Neural cell (in vitro differentiated cells): ENCODE measurements around the gene RALA. TPM values are rescaled to one million over a fixed set of nuclear protein-coding genes. Genes with fewer than 3 reads are reported as not detected.

Experiments used
- H2AFZ ChIP-seq: fragments of 200-600, 300-800 bp; sonication (generic), shearing (Covaris generic); 2 replicates; pipeline ENCODE4 v1.6.0; 2014; ENCODE audit warnings: low read depth, mild to moderate bottlenecking, antibody characterized with exemption, low read length, moderate library complexity
- H3F3A ChIP-seq: fragments of 200-600 bp; shearing (Covaris generic); 2 replicates; pipeline ENCODE4 v1.6.1; 2016; ENCODE audit warnings: mild to moderate bottlenecking, moderate library complexity, mixed read lengths, antibody characterized with exemption, low read length; ENCODE audit not compliant: insufficient read depth, poor library complexity, severe bottlenecking
- H3K27ac ChIP-seq: fragments of 200-600, 300-800 bp; sonication (generic), shearing (Covaris generic); 2 replicates; pipeline ENCODE4 v1.5.1; 2014; ENCODE audit warnings: mild to moderate bottlenecking, low read length, moderate library complexity
- H3K27me3 ChIP-seq: fragments of 300-800, 200-600 bp; sonication (generic), shearing (Covaris generic); 2 replicates; pipeline ENCODE4 v1.6.0; 2014; ENCODE audit warnings: mild to moderate bottlenecking, low read depth, low read length, moderate library complexity; ENCODE audit not compliant: insufficient read depth
- H3K36me3 ChIP-seq: fragments of 300-800, 200-600 bp; sonication (generic), shearing (Covaris generic); 2 replicates; pipeline ENCODE4 v1.5.1; 2014; ENCODE audit warnings: mild to moderate bottlenecking, antibody characterized with exemption, low read length, moderate library complexity; ENCODE audit not compliant: insufficient read depth
- H3K4me2 ChIP-seq: fragments of 300-800, 200-600 bp; sonication (generic), shearing (Covaris generic); 2 replicates; pipeline ENCODE4 v1.6.0; 2014; ENCODE audit warnings: mild to moderate bottlenecking, low read length
- H3K4me3 ChIP-seq: fragments of 300-800, 200-600 bp; sonication (generic), shearing (Covaris generic); 2 replicates; pipeline ENCODE4 v1.5.1; 2014; ENCODE audit warnings: mild to moderate bottlenecking, low read length, moderate library complexity
- H3K79me2 ChIP-seq: fragments of 200-600 bp; shearing (Covaris generic); replicated peaks from 2 replicates; pipeline ENCODE4 v1.6.0; 2014; ENCODE audit warnings: mild to moderate bottlenecking, low read length, moderate library complexity; ENCODE audit not compliant: insufficient read depth
- H3K9ac ChIP-seq: fragments of 300-800, 200-600 bp; sonication (generic), shearing (Covaris generic); 2 replicates; pipeline ENCODE4 v1.6.1; 2016; ENCODE audit warnings: mild to moderate bottlenecking, low read length, mixed read lengths
- H3K9me2 ChIP-seq: fragments of 200-600 bp; shearing (Covaris generic); 2 replicates; pipeline ENCODE4 v1.6.1; 2016; ENCODE audit warnings: mild to moderate bottlenecking, low read length, mixed read lengths; ENCODE audit not compliant: insufficient read depth
- H3K9me3 ChIP-seq: fragments of 200-600, 300-800 bp; sonication (generic), shearing (Covaris generic); 2 replicates; pipeline ENCODE4 v1.6.1; 2016; ENCODE audit warnings: mild to moderate bottlenecking, mixed run types, low read length, moderate library complexity, mixed read lengths
- H4K20me1 ChIP-seq: fragments of 200-600 bp; shearing (Covaris generic); 2 replicates; pipeline ENCODE4 v1.6.1; 2016; ENCODE audit warnings: mild to moderate bottlenecking, mixed run types; ENCODE audit not compliant: insufficient read depth
- CTCF ChIP-seq: fragments of 450-650 bp; IDR thresholded peaks from 2 replicates; pipeline ENCODE4 v1.5.1; 2014; ENCODE audit warnings: antibody characterized with exemption, mild to moderate bottlenecking, moderate library complexity; ENCODE audit not compliant: poor library complexity, severe bottlenecking
- EP300 ChIP-seq: fragments of 450-650 bp; conservative IDR thresholded peaks from 2 replicates; pipeline ENCODE4 v1.6.1; 2014; ENCODE audit warnings: antibody characterized with exemption, mild to moderate bottlenecking, moderate library complexity; ENCODE audit not compliant: poor library complexity, severe bottlenecking
- EZH2 ChIP-seq: fragments of 200-600, 300-800 bp; shearing (Covaris generic), sonication (generic); IDR thresholded peaks from 2 replicates; pipeline ENCODE4 v1.6.1; 2014; ENCODE audit warnings: antibody characterized with exemption, low read length, borderline replicate concordance, mild to moderate bottlenecking; ENCODE audit not compliant: insufficient read depth, poor library complexity, severe bottlenecking
- MXI1 ChIP-seq: fragments of 450-650 bp; conservative IDR thresholded peaks from 2 replicates; pipeline ENCODE4 v1.6.1; 2014; ENCODE audit warnings: antibody characterized with exemption, mild to moderate bottlenecking; ENCODE audit not compliant: poor library complexity, severe bottlenecking
- POLR2AphosphoS5 ChIP-seq: IDR thresholded peaks from 2 replicates; pipeline ENCODE4 v1.6.1; 2012
- RAD21 ChIP-seq: fragments of 450-650 bp; conservative IDR thresholded peaks from 2 replicates; pipeline ENCODE4 v1.6.1; 2014; ENCODE audit warnings: antibody characterized with exemption, mild to moderate bottlenecking, moderate library complexity
- REST ChIP-seq: IDR thresholded peaks from 2 replicates; pipeline ENCODE4 v1.6.1; 2012; ENCODE audit warnings: borderline replicate concordance
- SMC3 ChIP-seq: fragments of 450-650 bp; conservative IDR thresholded peaks from 2 replicates; pipeline ENCODE4 v1.6.1; 2014; ENCODE audit warnings: antibody characterized with exemption, mild to moderate bottlenecking, moderate library complexity; ENCODE audit not compliant: poor library complexity
- TAF1 ChIP-seq: IDR thresholded peaks from 2 replicates; pipeline ENCODE4 v1.6.1; 2012; ENCODE audit warnings: low read depth
- polyA plus RNA-seq: library from polyadenylated mRNA; depleted of rRNA; stranded (reverse); fragments of >200 nt; gene quantifications from 2 replicates; pipeline ENCODE4 v1.2.3, GENCODE V29; 2014

RALA gene
- polyA plus RNA-seq, 1 donor from 2014 or later = 36.2 TPM

GRCh38 chr7:39674406-39674805 is 51.0 kb downstream of the RALA start:
- H3K9me2 ChIP-seq = no peaks in the 10 kb centered on the region
- TF ChIP-seq RAD21 (no peak), MXI1 (no peak), EP300 (no peak), REST (no peak), POLR2AphosphoS5 (no peak), EZH2 (no peak), CTCF (no peak), TAF1 (no peak), SMC3 (no peak)
- H3K79me2 ChIP-seq = peaks cover 10% of the 10 kb centered on the region
- no peak overlapping the region for H3K4me2 ChIP-seq
- H3K27ac ChIP-seq = no peak overlapping the region
- H3K4me3 ChIP-seq = no peak overlapping the region
- no peaks in the 10 kb centered on the region for H4K20me1 ChIP-seq
- no peak overlapping the region for H3K9ac ChIP-seq
- H2AFZ ChIP-seq = no peak overlapping the region
- H3F3A ChIP-seq = no peaks in the 10 kb centered on the region
- H3K27me3 ChIP-seq = no peaks in the 10 kb centered on the region
- H3K9me3 ChIP-seq = no peaks in the 10 kb centered on the region
- H3K36me3 ChIP-seq = no peaks in the 10 kb centered on the region

GRCh38 chr7:39676346-39676745 is 53.0 kb downstream of the RALA start:
- H3K4me2 ChIP-seq = no peak overlapping the region
- H3K36me3 ChIP-seq = no peaks in the 10 kb centered on the region
- no peak overlapping the region for H3K4me3 ChIP-seq
- H3K9me2 ChIP-seq = no peaks in the 10 kb centered on the region
- H2AFZ ChIP-seq = no peak overlapping the region
- H4K20me1 ChIP-seq = no peaks in the 10 kb centered on the region
- H3K79me2 ChIP-seq = peaks cover 10% of the 10 kb centered on the region
- no peak overlapping the region for H3K9ac ChIP-seq
- H3K27ac ChIP-seq = no peak overlapping the region
- H3K9me3 ChIP-seq = no peaks in the 10 kb centered on the region
- no peaks in the 10 kb centered on the region for H3K27me3 ChIP-seq
- TF ChIP-seq POLR2AphosphoS5 = no peak
- TF ChIP-seq CTCF = no peak
- TF ChIP-seq MXI1 = no peak
- no peak for TF ChIP-seq SMC3
- TF ChIP-seq EZH2 = no peak
- TF ChIP-seq RAD21 = no peak
- no peak for TF ChIP-seq EP300
- H3F3A ChIP-seq = no peaks in the 10 kb centered on the region
